Epithelial cell of proximal tubule (primary cell): Measurements from ENCODE around the gene EIF2S1. TPM values are rescaled to one million over a fixed set of nuclear protein-coding genes. Genes with fewer than 3 reads are reported as not detected.

Source experiments
- DNase-seq: peaks from one replicate; pipeline ENCODE4 v3.0.0-alpha.2; 2011; ENCODE audit warnings: low read depth
- H3K4me3 ChIP-seq: 2 replicates; pipeline ENCODE4 v1.5.1; 2011; ENCODE audit warnings: low read depth, mild to moderate bottlenecking, low read length
- total RNA-seq: library from RNA; depleted of rRNA; stranded (reverse); fragments of >200 nt; gene quantifications from 2 replicates; pipeline ENCODE4 v1.2.3, GENCODE V29; 2015
- TF ChIP-seq, protein P1 (sequence below): conservative IDR thresholded peaks from 2 replicates; pipeline ENCODE4 v1.5.1; 2012; ENCODE audit warnings: low read depth, mild to moderate bottlenecking, low read length

Gene EIF2S1
- total RNA-seq, 1 donor from 2014 or later: 175 TPM

DNA sequence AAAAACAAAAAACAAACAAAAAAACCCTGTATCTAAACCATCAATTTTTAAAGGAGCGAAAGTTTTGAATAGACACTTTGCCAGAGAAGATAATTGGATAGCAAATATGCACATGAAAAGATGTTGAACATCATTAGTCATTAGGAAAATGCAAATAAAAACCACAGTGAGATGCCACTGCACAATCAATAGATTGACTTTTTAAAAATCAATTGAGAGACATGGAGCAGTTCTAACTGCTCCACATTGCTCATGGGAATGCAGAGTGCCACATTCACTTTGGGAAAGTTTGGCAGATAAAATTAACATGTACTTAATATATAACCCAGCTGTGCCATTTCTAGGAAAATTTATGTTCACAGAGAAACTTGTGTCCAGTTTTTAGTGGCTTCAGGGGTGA is 12.7 kb downstream of the EIF2S1 start:
- no peak overlapping the region for H3K4me3 ChIP-seq
- DNase-seq: no peak
- TF ChIP-seq, protein P1, sequence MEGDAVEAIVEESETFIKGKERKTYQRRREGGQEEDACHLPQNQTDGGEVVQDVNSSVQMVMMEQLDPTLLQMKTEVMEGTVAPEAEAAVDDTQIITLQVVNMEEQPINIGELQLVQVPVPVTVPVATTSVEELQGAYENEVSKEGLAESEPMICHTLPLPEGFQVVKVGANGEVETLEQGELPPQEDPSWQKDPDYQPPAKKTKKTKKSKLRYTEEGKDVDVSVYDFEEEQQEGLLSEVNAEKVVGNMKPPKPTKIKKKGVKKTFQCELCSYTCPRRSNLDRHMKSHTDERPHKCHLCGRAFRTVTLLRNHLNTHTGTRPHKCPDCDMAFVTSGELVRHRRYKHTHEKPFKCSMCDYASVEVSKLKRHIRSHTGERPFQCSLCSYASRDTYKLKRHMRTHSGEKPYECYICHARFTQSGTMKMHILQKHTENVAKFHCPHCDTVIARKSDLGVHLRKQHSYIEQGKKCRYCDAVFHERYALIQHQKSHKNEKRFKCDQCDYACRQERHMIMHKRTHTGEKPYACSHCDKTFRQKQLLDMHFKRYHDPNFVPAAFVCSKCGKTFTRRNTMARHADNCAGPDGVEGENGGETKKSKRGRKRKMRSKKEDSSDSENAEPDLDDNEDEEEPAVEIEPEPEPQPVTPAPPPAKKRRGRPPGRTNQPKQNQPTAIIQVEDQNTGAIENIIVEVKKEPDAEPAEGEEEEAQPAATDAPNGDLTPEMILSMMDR: no peak

DNA sequence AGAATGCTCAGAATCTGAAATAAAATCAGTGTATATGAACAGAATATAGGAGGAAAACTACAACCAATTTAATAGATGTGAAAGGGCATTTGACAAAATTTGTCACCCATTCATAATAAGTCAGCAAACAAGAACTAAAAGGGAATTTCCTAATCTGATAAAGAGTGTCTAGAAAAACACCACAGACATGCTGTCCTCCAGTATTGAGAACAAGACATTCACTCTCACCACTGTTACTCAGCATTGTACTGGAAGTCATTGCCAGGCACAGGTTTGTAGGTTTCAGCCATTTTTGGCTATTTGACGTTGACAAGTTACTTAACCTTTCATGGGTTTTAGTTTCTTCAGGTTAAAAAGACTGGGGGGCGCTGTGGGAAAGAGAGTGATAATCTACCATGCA is 13.2 kb downstream of the EIF2S1 start:
- DNase-seq: no peak
- H3K4me3 ChIP-seq: no peak overlapping the region
- TF ChIP-seq, protein P1: no peak

DNA sequence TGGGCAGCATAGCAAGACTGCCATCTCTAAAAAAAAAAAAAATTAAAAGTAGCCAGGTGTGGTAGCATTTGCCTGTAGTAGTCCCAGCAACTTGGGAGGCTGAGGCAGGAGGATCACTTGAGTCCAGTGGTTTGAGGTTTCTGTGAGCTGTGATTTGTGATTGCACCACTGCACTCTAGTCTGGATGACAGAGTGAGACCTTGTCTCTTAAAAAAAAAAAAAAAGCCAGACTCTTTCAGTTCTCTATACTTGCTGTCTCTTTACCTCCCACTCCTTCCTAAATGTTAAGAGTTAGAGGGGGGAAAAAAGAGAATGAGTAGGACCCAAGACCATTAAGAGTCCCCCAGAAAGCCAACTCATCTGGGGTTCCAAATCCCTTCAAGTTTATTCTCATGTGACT is 17.8 kb downstream of the EIF2S1 start:
- H3K4me3 ChIP-seq: no peak overlapping the region
- no peak for DNase-seq
- TF ChIP-seq, protein P1: no peak

DNA sequence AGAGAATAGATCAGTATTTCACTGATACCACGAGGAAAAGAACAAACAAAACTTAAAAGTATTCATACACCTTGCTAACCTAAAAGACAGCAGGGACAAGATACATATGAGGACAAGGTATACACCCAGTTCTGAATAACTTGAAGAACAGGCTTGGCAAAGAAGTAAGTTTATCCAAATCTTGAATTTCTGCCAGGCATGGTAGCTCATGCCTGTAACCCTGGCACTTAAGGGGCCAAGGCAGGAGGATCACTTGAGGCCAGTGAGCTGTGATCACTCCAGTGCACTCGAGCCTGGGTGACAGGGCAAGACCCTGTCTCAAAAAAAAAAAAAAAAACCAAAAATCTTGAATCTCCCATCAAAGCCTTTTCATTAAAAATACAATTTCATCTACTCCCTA is 25.0 kb downstream of the EIF2S1 start:
- no peak for DNase-seq
- H3K4me3 ChIP-seq: no peak overlapping the region
- TF ChIP-seq, protein P1: no peak

DNA sequence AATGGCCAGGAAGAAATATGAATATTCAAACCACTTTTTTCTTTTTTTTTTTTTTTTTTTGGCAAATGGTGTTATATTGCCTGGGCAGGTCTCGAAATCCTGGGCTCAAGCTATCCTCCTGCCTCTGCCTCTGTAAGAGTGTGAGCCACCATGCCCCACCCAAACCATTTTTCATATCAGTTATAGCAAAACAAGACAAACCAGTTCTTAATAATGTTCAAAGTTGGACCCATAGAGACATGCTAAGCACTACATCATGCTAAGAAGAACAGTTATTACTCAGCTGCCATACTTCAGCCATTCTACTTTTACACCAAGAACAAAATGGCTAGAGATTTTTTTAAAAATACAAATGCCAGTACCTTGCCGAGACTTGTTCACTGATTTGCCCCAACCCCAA is 25.5 kb downstream of the EIF2S1 start:
- no peak for DNase-seq
- TF ChIP-seq, protein P1: no peak
- no peak overlapping the region for H3K4me3 ChIP-seq

DNA sequence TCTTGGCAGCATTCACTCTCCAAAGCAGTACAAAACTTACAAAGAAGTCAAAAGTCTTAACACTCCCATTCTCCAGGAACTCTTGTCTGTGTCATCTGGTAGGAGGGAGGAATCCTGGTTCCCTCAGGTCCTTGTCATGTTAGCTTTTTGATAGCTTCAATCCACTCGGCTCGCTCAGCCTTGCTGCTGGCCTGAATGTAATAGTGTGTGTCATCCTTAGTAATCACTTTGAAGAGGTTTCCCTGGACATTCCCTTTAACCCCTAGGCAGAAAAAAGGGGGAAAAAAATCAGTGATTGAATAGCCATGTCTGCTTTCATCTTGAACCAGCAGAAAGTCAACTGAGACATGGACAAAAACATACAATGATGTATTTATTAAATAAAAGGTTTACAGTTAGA is 27.1 kb downstream of the EIF2S1 start:
- H3K4me3 ChIP-seq: no peak overlapping the region
- DNase-seq: no peak
- TF ChIP-seq, protein P1: no peak

DNA sequence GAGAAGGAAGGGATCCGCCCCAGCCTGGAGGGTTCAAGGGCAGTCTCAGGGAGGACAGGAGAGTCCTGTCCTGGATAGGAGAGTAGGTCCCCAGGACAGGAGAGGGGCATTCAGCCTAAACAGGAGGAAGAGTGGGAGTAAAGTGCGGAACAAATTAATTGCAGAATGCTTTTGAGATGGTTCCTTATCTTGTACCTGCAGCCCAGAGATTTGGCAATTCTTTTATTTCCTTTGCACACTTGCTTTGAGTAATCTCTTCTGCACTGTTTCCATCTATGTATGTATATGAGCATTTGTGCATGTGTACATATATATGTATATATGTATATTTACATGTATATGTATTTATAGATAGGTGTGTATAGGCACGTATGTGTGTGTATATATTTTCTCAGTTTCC is 29.1 kb downstream of the EIF2S1 start:
- no peak overlapping the region for H3K4me3 ChIP-seq
- no peak for DNase-seq
- TF ChIP-seq, protein P1: no peak
